Kidney (tissue), 14 donors: ENCODE data around the gene MFN2. TPM values are rescaled to one million over a fixed set of nuclear protein-coding genes. Genes with fewer than 3 reads are reported as not detected.

Experiments
- DNase-seq, 5 donors: peaks; one replicate each; pipeline ENCODE4 v3.0.0-alpha.2; 2013 to 2020
- FAIRE-seq: peaks from 2 replicates; lab custom pipeline; 2012; peaks lifted over from hg19 to GRCh38; lab: Jason Lieb, UNC
- H3K27ac ChIP-seq, 2 donors: one replicate each; pipeline ENCODE4 v1.7.0; 2013; ENCODE audit warnings: low read depth in 2 of 2, low read length in 2 of 2, inconsistent platforms in 1 of 2
- H3K27me3 ChIP-seq: one replicate; pipeline ENCODE4 v1.7.1; 2013; ENCODE audit warnings: low read length, inconsistent platforms; ENCODE audit not compliant: control insufficient read depth, insufficient read depth
- H3K36me3 ChIP-seq, 3 donors: one replicate each; pipeline versions ENCODE4 v1.7.0 to v1.7.1; 2013; ENCODE audit warnings: low read length in 3 of 3, control low read depth in 1 of 3, inconsistent platforms in 1 of 3; ENCODE audit not compliant: insufficient read depth in 3 of 3, control insufficient read depth in 2 of 3
- H3K4me1 ChIP-seq, 3 donors: one replicate each; pipeline versions ENCODE4 v1.7.0 to v1.7.1; 2013; ENCODE audit warnings: low read length in 3 of 3, inconsistent platforms in 1 of 3, low read depth in 1 of 3; ENCODE audit not compliant: control insufficient read depth in 2 of 3, insufficient read depth in 2 of 3
- H3K4me3 ChIP-seq, 3 donors: one replicate each; pipeline versions ENCODE4 v1.7.0 to v1.8.1; 2013; ENCODE audit warnings: low read length in 3 of 3, control low read depth in 1 of 3, inconsistent platforms in 1 of 3
- H3K9ac ChIP-seq, 3 donors: one replicate each; pipeline versions ENCODE4 v1.7.0 to v1.7.1; 2013; ENCODE audit warnings: low read length in 3 of 3, control low read depth in 1 of 3, inconsistent platforms in 1 of 3
- H3K9me3 ChIP-seq, 3 donors: one replicate each; pipeline versions ENCODE4 v1.7.0 to v1.7.1; 2013; ENCODE audit warnings: low read length in 3 of 3, control low read depth in 1 of 3, inconsistent platforms in 1 of 3; ENCODE audit not compliant: control insufficient read depth in 2 of 3, insufficient read depth in 1 of 3
- intact Hi-C: fragments of 100-400 bp; cut with DNase I; formaldehyde crosslinking; loops from one replicate; pipeline ENCODE4 v1.11.1; 2022
- polyA plus RNA-seq: library from polyadenylated mRNA; stranded (reverse); fragments of 350-450 nt; fragmentation: Illumina TruSeq; extraction: RNeasy Lipid Tissue Mini Kit (QIAGEN cat#74804); gene quantifications from one replicate; pipeline ENCODE4 v1.2.3, GENCODE V29; 2014; ENCODE audit warnings: low read depth, low replicate concordance; ENCODE audit not compliant: insufficient read depth
- total RNA-seq: library from RNA; stranded (reverse); fragmentation: NEBNext Ultra II Directional; extraction: Animal tissue kit (Norgen Biotek cat#: 25700); gene quantifications from one replicate; pipeline ENCODE4 v1.2.1, GENCODE V29; 2021
- TF ChIP-seq, protein P1 (sequence below): IDR thresholded peaks from 3 replicates; pipeline ENCODE4 v1.5.1; 2012; ENCODE audit warnings: mild to moderate bottlenecking, moderate library complexity, borderline replicate concordance; ENCODE audit not compliant: insufficient read depth; ENCODE audit errors: extremely low read depth
- donor health status: control.
- donor health status: control.
- donor health status: control.
- donor health status: control.
- donor health status: control.
- donor health status: DM: yes; HTN: yes; CAD: no.
- donor health status: Normal renal cell carcinoma (clear cell type).

The MFN2 gene
- total and polyA plus RNA-seq, 2 donors from 2014 or later, result 41.1 to 77.6 TPM

- FAIRE-seq, result no peak
- H3K4me3 ChIP-seq, result no peak overlapping the region
- H3K4me1 ChIP-seq, result no peaks in the 10 kb centered on the region
- intact Hi-C loops, result no loop called here
- TF ChIP-seq, protein P1, sequence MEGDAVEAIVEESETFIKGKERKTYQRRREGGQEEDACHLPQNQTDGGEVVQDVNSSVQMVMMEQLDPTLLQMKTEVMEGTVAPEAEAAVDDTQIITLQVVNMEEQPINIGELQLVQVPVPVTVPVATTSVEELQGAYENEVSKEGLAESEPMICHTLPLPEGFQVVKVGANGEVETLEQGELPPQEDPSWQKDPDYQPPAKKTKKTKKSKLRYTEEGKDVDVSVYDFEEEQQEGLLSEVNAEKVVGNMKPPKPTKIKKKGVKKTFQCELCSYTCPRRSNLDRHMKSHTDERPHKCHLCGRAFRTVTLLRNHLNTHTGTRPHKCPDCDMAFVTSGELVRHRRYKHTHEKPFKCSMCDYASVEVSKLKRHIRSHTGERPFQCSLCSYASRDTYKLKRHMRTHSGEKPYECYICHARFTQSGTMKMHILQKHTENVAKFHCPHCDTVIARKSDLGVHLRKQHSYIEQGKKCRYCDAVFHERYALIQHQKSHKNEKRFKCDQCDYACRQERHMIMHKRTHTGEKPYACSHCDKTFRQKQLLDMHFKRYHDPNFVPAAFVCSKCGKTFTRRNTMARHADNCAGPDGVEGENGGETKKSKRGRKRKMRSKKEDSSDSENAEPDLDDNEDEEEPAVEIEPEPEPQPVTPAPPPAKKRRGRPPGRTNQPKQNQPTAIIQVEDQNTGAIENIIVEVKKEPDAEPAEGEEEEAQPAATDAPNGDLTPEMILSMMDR, result no peak
- no peak overlapping the region for H3K9ac ChIP-seq
- no peaks in the 10 kb centered on the region for H3K36me3 ChIP-seq
- H3K27ac ChIP-seq, result no peak overlapping the region
- DNase-seq, result no peak
- no peaks in the 10 kb centered on the region for H3K9me3 ChIP-seq
- H3K27me3 ChIP-seq, result no peaks in the 10 kb centered on the region
Measured at GRCh38 chr1:12051361-12051760, 71.1 kb downstream of the MFN2 start.

DNA sequence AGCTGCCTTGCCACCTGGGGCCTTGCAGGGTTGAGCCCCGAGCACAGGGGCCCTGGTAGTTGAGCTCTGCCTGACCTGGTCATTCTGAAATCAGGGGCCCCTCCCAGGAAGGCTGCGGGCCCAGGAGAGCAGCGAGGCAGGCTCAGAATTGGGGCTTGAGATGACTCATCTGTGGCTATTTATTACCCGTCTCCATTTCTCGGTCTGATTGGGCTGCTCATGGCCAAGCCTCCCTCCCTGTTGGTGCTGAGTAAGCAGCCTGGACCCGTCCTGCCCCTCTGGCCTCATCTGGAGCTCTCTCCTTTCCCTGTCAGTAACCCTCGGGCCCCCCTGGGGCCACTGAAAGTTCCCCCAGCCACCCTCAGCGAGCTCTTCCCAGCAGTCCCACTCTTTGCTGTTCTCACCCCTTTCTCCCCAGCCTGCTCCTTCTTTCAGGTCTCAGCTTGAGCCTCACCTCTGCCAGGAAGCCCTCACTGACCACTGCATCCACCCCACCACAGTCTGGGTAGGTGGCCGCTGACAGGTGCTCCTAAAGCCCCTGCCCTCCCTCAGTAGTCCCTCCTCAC is 71.8 kb downstream of the MFN2 start:
- Histone ChIP-seq H3K4me3 (no peak overlapping the region), H3K36me3 (no peaks in the 10 kb centered on the region), H3K4me1 (no peaks in the 10 kb centered on the region), H3K9ac (no peak overlapping the region), H3K27ac (no peak overlapping the region), H3K9me3 (no peaks in the 10 kb centered on the region), H3K27me3 (no peaks in the 10 kb centered on the region)
- TF ChIP-seq, protein P1, result no peak
- FAIRE-seq, result no peak
- intact Hi-C loops, result no loop called here
- peak in 4 of 5 donors; percentile 27 to 89 (median 52) for DNase-seq

- H3K27ac ChIP-seq, result no peak overlapping the region
- no peak overlapping the region for H3K9ac ChIP-seq
- no peaks in the 10 kb centered on the region for H3K36me3 ChIP-seq
- H3K4me3 ChIP-seq, result no peak overlapping the region
- FAIRE-seq (no peak), DNase-seq (peak in 1 of 5 donors; percentile 25)
- H3K4me1 ChIP-seq, result no peaks in the 10 kb centered on the region
- intact Hi-C loops, result no loop called here
- H3K9me3 ChIP-seq, result no peaks in the 10 kb centered on the region
- no peaks in the 10 kb centered on the region for H3K27me3 ChIP-seq
- TF ChIP-seq, protein P1, result no peak
Measured at GRCh38 chr1:12052997-12053686, 72.9 kb downstream of the MFN2 start.
